K562 (cell line): Measurements from ENCODE around the gene RDH13. TPM values are rescaled to one million over a fixed set of nuclear protein-coding genes. Genes with fewer than 3 reads are reported as not detected.

Source experiments
- C11orf30 ChIP-seq: fragments of 450-650 bp; IDR thresholded peaks from 2 replicates; pipeline ENCODE4 v1.6.1; 2016; ENCODE audit warnings: low read depth, mild to moderate bottlenecking
- EHMT2 ChIP-seq: fragments of 450-650 bp; IDR thresholded peaks from 2 replicates; pipeline ENCODE4 v1.6.1; 2018; ENCODE audit warnings: antibody characterized with exemption
- EWSR1 ChIP-seq: fragments of 450-650 bp; IDR thresholded peaks from 2 replicates; pipeline ENCODE4 v1.6.1; 2018; ENCODE audit warnings: borderline replicate concordance, mild to moderate bottlenecking, low read depth, moderate library complexity; ENCODE audit not compliant: partially characterized antibody
- GTF2E2 ChIP-seq: fragments of 200-800 bp; sonication (Bioruptor generic); IDR thresholded peaks from 2 replicates; pipeline ENCODE4 v1.6.1; 2016; ENCODE audit warnings: missing genetic modification characterization, missing compliant biosample characterization
- GTF2F1 ChIP-seq: IDR thresholded peaks from 2 replicates; pipeline ENCODE4 v1.6.1; 2011; ENCODE audit warnings: low read depth, low read length, improper control_type of control experiment
- PHB2 ChIP-seq: fragments of 450-650 bp; IDR thresholded peaks from 2 replicates; pipeline ENCODE4 v1.6.1; 2017; ENCODE audit warnings: low read depth
- TCF7L2 ChIP-seq: fragments of 150-350 bp; IDR thresholded peaks from 2 replicates; pipeline ENCODE4 v1.6.1; 2016; ENCODE audit warnings: low read depth, mild to moderate bottlenecking, low read length, moderate library complexity
- polyA plus RNA-seq, 8 experiments: library from polyadenylated mRNA; depleted of rRNA in 4 of 8; stranded (reverse) in 5 of 8; unstranded in 3 of 8; fragments of >200 nt; fragmentation: Nextera tagmentation in 2 of 8; fragmentation: Illumina TruSeq in 1 of 8; extraction: Ambion mirVana in 2 of 8; extraction: Trizol in 1 of 8; gene quantifications; 2 replicates each; pipeline versions ENCODE4 v1.2.1 to v1.2.3, GENCODE V29; 2011 to 2014; ENCODE audit warnings: inconsistent platforms in 1 of 8, missing spikeins in 1 of 8
- total RNA-seq, 7 experiments: library from RNA; depleted of rRNA in 6 of 7; stranded (reverse); fragments of >200 nt in 6 of 7; fragmentation: Illumina TruSeq in 2 of 7; extraction: Trizol in 2 of 7; gene quantifications; 2 replicates each; pipeline versions ENCODE4 v1.2.1 to v1.2.3, GENCODE V29; 2011 to 2021; ENCODE audit warnings: low replicate concordance in 1 of 7
- TF ChIP-seq, protein P1 (sequence below): sonication (generic); formaldehyde crosslinking; IDR thresholded peaks from 2 replicates; pipeline ENCODE4 v1.8.1; 2022; ENCODE audit warnings: missing genetic modification reagents
- TF ChIP-seq, protein P2 (sequence below): fragments of 450-650 bp; IDR thresholded peaks from 2 replicates; pipeline ENCODE4 v1.6.1; 2016; ENCODE audit warnings: low read depth
- TF ChIP-seq, protein P3 (sequence below): sonication (generic); formaldehyde crosslinking; IDR thresholded peaks from 2 replicates; pipeline ENCODE4 v1.8.0; 2022; ENCODE audit warnings: mild to moderate bottlenecking, missing genetic modification reagents
- TF ChIP-seq, protein P4 (sequence below): fragments of 450-650 bp; IDR thresholded peaks from 2 replicates; pipeline ENCODE4 v1.6.1; 2018; ENCODE audit warnings: mild to moderate bottlenecking, low read depth; ENCODE audit not compliant: partially characterized antibody

The RDH13 gene
- total and polyA plus RNA-seq, 9 of the 15 experiments (the other 6 are each of a cell fraction or from before 2014, with no cell fraction given): 7.5 to 70.3 (median 39.5) TPM

DNA sequence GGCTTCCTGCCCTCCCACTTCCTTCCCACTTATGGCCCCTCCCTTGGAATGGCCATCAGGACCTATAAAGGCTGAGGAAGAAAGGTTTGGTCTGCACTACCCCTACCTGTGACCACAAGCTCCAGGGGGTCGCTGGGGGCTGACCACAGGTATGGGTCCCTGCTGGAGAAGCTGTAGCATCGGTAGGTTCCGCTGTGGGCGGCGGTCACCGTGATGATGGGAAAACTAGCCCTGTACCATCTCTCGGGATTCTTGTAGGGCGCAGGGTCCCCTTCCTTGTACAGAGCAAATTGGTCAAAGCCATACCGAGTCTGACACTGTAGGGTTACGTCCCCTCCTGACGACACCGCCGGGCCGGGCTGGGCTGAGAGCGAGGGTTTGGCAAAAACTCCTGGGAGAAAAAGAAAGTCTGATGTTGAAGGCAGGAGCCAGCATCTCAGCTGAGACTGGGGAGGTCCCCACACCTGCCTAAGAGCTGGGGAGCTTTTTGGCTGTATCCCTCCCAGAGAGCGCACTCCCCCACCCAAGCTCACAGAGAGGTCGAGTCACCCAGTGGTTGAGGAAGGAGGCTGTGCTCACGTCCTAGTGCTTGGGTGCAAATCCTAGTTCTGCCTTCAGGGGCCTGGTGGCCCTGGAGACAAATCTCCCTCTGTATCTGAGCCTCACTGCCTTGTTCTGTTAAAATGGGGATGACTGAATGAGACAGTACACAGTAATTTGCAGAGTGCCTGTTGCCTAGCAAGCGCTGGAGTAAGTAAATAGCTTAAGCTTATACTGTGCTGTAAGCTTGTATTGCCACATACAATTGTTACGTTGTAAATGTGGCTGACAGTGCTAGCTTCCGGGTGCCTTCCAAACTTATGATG is 35.2 kb downstream of the RDH13 start (continued):
- TF ChIP-seq GTF2F1: 0 out of 2 replicates have a peak, but pooled peaks have one; percentile 50
- TF ChIP-seq PHB2: no peak
- TF ChIP-seq GTF2E2 (tag): no peak
- no peak for TF ChIP-seq EHMT2
- no peak for TF ChIP-seq EWSR1
- no peak for TF ChIP-seq C11orf30
- no peak for TF ChIP-seq TCF7L2
- TF ChIP-seq, protein P1, sequence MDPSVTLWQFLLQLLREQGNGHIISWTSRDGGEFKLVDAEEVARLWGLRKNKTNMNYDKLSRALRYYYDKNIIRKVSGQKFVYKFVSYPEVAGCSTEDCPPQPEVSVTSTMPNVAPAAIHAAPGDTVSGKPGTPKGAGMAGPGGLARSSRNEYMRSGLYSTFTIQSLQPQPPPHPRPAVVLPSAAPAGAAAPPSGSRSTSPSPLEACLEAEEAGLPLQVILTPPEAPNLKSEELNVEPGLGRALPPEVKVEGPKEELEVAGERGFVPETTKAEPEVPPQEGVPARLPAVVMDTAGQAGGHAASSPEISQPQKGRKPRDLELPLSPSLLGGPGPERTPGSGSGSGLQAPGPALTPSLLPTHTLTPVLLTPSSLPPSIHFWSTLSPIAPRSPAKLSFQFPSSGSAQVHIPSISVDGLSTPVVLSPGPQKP (CRISPR knock-in tag): no peak
- TF ChIP-seq, protein P2, sequence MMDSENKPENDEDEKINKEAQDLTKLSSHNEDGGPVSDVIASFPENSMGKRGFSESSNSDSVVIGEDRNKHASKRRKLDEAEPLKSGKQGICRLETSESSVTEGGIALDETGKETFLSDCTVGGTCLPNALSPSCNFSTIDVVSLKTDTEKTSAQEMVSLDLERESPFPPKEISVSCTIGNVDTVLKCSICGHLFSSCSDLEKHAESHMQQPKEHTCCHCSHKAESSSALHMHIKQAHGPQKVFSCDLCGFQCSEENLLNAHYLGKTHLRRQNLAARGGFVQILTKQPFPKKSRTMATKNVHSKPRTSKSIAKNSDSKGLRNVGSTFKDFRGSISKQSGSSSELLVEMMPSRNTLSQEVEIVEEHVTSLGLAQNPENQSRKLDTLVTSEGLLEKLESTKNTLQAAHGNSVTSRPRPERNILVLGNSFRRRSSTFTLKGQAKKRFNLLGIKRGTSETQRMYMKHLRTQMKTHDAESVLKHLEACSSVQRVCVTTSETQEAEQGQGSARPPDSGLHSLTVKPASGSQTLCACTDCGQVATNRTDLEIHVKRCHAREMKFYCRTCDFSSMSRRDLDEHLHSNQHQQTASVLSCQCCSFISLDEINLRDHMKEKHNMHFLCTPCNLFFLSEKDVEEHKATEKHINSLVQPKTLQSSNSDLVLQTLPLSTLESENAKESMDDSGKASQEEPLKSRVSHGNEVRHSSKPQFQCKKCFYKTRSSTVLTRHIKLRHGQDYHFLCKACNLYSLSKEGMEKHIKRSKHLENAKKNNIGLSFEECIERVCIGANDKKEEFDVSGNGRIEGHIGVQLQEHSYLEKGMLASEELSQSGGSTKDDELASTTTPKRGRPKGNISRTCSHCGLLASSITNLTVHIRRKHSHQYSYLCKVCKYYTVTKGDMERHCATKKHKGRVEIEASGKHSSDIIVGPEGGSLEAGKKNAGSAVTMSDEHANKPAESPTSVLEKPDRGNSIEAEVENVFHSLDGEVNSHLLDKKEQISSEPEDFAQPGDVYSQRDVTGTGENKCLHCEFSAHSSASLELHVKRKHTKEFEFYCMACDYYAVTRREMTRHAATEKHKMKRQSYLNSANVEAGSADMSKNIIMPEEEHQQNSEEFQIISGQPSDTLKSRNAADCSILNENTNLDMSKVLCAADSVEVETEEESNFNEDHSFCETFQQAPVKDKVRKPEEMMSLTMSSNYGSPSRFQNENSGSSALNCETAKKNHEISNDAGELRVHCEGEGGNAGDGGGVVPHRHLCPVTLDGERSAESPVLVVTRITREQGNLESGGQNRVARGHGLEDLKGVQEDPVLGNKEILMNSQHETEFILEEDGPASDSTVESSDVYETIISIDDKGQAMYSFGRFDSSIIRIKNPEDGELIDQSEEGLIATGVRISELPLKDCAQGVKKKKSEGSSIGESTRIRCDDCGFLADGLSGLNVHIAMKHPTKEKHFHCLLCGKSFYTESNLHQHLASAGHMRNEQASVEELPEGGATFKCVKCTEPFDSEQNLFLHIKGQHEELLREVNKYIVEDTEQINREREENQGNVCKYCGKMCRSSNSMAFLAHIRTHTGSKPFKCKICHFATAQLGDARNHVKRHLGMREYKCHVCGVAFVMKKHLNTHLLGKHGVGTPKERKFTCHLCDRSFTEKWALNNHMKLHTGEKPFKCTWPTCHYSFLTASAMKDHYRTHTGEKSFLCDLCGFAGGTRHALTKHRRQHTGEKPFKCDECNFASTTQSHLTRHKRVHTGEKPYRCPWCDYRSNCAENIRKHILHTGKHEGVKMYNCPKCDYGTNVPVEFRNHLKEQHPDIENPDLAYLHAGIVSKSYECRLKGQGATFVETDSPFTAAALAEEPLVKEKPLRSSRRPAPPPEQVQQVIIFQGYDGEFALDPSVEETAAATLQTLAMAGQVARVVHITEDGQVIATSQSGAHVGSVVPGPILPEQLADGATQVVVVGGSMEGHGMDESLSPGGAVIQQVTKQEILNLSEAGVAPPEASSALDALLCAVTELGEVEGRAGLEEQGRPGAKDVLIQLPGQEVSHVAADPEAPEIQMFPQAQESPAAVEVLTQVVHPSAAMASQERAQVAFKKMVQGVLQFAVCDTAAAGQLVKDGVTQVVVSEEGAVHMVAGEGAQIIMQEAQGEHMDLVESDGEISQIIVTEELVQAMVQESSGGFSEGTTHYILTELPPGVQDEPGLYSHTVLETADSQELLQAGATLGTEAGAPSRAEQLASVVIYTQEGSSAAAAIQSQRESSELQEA: no peak
- TF ChIP-seq, protein P3, sequence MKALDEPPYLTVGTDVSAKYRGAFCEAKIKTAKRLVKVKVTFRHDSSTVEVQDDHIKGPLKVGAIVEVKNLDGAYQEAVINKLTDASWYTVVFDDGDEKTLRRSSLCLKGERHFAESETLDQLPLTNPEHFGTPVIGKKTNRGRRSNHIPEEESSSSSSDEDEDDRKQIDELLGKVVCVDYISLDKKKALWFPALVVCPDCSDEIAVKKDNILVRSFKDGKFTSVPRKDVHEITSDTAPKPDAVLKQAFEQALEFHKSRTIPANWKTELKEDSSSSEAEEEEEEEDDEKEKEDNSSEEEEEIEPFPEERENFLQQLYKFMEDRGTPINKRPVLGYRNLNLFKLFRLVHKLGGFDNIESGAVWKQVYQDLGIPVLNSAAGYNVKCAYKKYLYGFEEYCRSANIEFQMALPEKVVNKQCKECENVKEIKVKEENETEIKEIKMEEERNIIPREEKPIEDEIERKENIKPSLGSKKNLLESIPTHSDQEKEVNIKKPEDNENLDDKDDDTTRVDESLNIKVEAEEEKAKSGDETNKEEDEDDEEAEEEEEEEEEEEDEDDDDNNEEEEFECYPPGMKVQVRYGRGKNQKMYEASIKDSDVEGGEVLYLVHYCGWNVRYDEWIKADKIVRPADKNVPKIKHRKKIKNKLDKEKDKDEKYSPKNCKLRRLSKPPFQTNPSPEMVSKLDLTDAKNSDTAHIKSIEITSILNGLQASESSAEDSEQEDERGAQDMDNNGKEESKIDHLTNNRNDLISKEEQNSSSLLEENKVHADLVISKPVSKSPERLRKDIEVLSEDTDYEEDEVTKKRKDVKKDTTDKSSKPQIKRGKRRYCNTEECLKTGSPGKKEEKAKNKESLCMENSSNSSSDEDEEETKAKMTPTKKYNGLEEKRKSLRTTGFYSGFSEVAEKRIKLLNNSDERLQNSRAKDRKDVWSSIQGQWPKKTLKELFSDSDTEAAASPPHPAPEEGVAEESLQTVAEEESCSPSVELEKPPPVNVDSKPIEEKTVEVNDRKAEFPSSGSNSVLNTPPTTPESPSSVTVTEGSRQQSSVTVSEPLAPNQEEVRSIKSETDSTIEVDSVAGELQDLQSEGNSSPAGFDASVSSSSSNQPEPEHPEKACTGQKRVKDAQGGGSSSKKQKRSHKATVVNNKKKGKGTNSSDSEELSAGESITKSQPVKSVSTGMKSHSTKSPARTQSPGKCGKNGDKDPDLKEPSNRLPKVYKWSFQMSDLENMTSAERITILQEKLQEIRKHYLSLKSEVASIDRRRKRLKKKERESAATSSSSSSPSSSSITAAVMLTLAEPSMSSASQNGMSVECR (CRISPR knock-in tag): peak; percentile 62; the same call in 1 of the 2 replicates
- TF ChIP-seq, protein P4, sequence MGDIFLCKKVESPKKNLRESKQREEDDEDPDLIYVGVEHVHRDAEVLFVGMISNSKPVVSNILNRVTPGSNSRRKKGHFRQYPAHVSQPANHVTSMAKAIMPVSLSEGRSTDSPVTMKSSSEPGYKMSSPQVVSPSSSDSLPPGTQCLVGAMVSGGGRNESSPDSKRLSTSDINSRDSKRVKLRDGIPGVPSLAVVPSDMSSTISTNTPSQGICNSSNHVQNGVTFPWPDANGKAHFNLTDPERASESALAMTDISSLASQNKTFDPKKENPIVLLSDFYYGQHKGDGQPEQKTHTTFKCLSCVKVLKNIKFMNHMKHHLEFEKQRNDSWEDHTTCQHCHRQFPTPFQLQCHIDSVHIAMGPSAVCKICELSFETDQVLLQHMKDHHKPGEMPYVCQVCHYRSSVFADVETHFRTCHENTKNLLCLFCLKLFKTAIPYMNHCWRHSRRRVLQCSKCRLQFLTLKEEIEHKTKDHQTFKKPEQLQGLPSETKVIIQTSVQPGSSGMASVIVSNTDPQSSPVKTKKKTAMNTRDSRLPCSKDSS: no peak
